GM12892 (cell line): Measurements from ENCODE around the gene KLF2.

Experiments
- POLR2A ChIP-seq: IDR thresholded peaks from 2 replicates; pipeline ENCODE4 v1.6.1; 2011; ENCODE audit warnings: low read depth, low read length, control low read depth
- POLR2AphosphoS5 ChIP-seq: IDR thresholded peaks from 2 replicates; pipeline ENCODE4 v1.6.1; 2011; ENCODE audit warnings: low read depth, low read length, control low read depth

DNA sequence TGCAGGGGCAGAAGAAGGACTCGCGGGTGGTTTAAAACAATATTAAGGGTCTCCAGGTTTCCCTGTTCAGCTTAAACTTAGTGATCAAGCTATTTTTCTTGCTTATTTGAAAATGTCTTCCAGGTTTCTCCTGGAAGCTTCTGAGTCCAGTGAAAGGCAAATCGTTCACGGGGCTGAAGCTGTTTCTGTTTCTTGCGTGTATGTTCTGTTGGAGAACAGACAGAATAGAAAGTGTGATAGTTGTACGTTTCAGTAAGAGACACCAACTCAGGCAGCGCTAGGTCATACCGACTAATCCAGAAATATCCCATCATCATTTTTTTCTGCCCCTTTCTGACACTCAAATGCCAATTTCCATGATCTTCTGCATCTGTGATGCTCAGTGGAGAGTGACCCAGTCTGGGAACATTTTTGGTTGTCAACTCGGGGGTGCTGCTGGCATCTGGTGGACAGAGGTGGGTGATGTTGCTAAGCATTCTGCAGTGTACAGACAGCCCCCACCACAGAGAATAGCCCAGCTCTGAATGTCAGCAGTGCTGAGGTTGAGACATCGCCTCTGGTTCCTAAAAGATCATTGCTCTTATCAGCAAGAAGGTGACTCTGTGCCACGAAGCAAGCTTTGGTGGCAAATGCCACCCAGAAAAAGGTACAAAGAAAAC lies 4.3 kb downstream of the KLF2 start:
- TF ChIP-seq POLR2A (0 out of 2 replicates have a peak, but pooled peaks have one; percentile 25), POLR2AphosphoS5 (peak; percentile 7; the same call in 1 of the 2 replicates)
